SK-N-SH (cell line): ENCODE results near the gene HES6. TPM values are rescaled to one million over a fixed set of nuclear protein-coding genes. Genes with fewer than 3 reads are reported as not detected.

Experiments
- CTCF ChIA-PET: fragments of 300-600, 350-600 bp; formaldehyde crosslinking; extraction: SDS; loops from one replicate; lab custom pipeline; 2021; lab: Yijun Ruan, JAX
- POLR2A ChIA-PET: fragments of 350-600 bp; sonication (Branson Sonifier 250); formaldehyde crosslinking; extraction: SDS; loops from one replicate; lab custom pipeline; 2020; ENCODE audit warnings: antibody characterized with exemption, inconsistent platforms; lab: Yijun Ruan, JAX
- DNase-seq: peaks from one replicate; pipeline ENCODE4 v3.0.0; 2012
- H2AFZ ChIP-seq: fragments of 200-600 bp; sonication (generic); 2 replicates; pipeline ENCODE4 v1.8.1; 2016; ENCODE audit warnings: antibody characterized with exemption, mild to moderate bottlenecking, low read depth
- H3F3A ChIP-seq: fragments of 200-600 bp; sonication (generic); replicated peaks from 2 replicates; pipeline ENCODE3; 2016; ENCODE audit warnings: antibody characterized with exemption, mild to moderate bottlenecking; ENCODE audit not compliant: insufficient read depth
- H3K27ac ChIP-seq, 2 experiments: fragments of 200-500 bp in 1 of 2; fragments of 200-600 bp in 1 of 2; sonication (Bioruptor generic) in 1 of 2; sonication (generic), shearing (Covaris generic) in 1 of 2; 2 replicates each; pipeline versions ENCODE4 v1.5.1 to v1.6.1; 2014 to 2016; ENCODE audit warnings: low read depth in 2 of 2, inconsistent platforms in 1 of 2, low read length in 1 of 2, mild to moderate bottlenecking in 1 of 2, mixed read lengths in 1 of 2
- H3K27me3 ChIP-seq: fragments of 200-600 bp; sonication (generic), shearing (Covaris generic); 2 replicates; pipeline ENCODE4 v1.6.1; 2016; ENCODE audit warnings: mixed run types; ENCODE audit not compliant: insufficient read depth
- H3K36me3 ChIP-seq, 2 experiments: fragments of 200-500 bp in 1 of 2; fragments of 200-600 bp in 1 of 2; sonication (Bioruptor generic) in 1 of 2; sonication (generic) in 1 of 2; replicated peaks in 1 of 2; 2 replicates each; pipeline versions ENCODE3 to v1.5.1; 2014 to 2016; ENCODE audit warnings: low read length in 1 of 2, mild to moderate bottlenecking in 1 of 2; ENCODE audit not compliant: insufficient read depth in 2 of 2, control insufficient read depth in 1 of 2
- H3K4me1 ChIP-seq, 2 experiments: fragments of 200-500 bp in 1 of 2; fragments of 200-600 bp in 1 of 2; sonication (Bioruptor generic) in 1 of 2; sonication (generic), shearing (Covaris generic) in 1 of 2; 2 replicates each; pipeline versions ENCODE4 v1.5.1 to v1.6.1; 2014 to 2016; ENCODE audit warnings: low read depth in 1 of 2, low read length in 1 of 2, mixed run types in 1 of 2; ENCODE audit not compliant: insufficient read depth in 2 of 2, control insufficient read depth in 1 of 2
- H3K4me2 ChIP-seq: fragments of 200-600 bp; sonication (generic), shearing (Covaris generic); 2 replicates; pipeline ENCODE4 v1.6.1; 2017; ENCODE audit warnings: mixed run types
- H3K4me3 ChIP-seq, 2 experiments: fragments of 200-500 bp in 1 of 2; fragments of 200-600 bp in 1 of 2; sonication (Bioruptor generic) in 1 of 2; sonication (generic), shearing (Covaris generic) in 1 of 2; 2 replicates each; pipeline versions ENCODE4 v1.5.1 to v1.8.1; 2014 to 2016; ENCODE audit warnings: low read depth in 2 of 2, inconsistent platforms in 1 of 2, low read length in 1 of 2, mild to moderate bottlenecking in 1 of 2, mixed read lengths in 1 of 2, moderate library complexity in 1 of 2
- H3K79me2 ChIP-seq: fragments of 200-600 bp; sonication (generic); 2 replicates; pipeline ENCODE4 v1.8.1; 2017; ENCODE audit warnings: mild to moderate bottlenecking; ENCODE audit not compliant: insufficient read depth
- H3K9ac ChIP-seq: fragments of 200-600 bp; sonication (generic); 2 replicates; pipeline ENCODE4 v1.6.1; 2017; ENCODE audit warnings: mixed run types
- H3K9me2 ChIP-seq: fragments of 200-600 bp; sonication (generic); 2 replicates; pipeline ENCODE4 v1.6.1; 2017; ENCODE audit warnings: mixed run types
- H3K9me3 ChIP-seq: fragments of 200-600 bp; sonication (generic); 2 replicates; pipeline ENCODE4 v1.6.1; 2017; ENCODE audit warnings: mixed run types, mild to moderate bottlenecking, moderate library complexity
- H4K20me1 ChIP-seq: fragments of 200-600 bp; sonication (generic); 2 replicates; pipeline ENCODE4 v1.6.1; 2017; ENCODE audit warnings: mild to moderate bottlenecking, mixed run types; ENCODE audit not compliant: insufficient read depth
- CTCF ChIP-seq: fragments of 200-600 bp; sonication (generic); IDR thresholded peaks from 2 replicates; pipeline ENCODE4 v1.6.1; 2017; ENCODE audit warnings: antibody characterized with exemption, mild to moderate bottlenecking, moderate library complexity
- EZH2phosphoT487 ChIP-seq: fragments of 200-600 bp; sonication (generic); IDR thresholded peaks from 2 replicates; pipeline ENCODE4 v1.6.1; 2017; ENCODE audit warnings: low read depth, mixed run types, mild to moderate bottlenecking, antibody characterized with exemption, moderate library complexity, borderline replicate concordance
- FOSL2 ChIP-seq: IDR thresholded peaks from 2 replicates; pipeline ENCODE4 v1.4.0; 2012; ENCODE audit warnings: low read depth, mild to moderate bottlenecking, moderate library complexity, borderline replicate concordance
- FOXJ3 ChIP-seq: sonication (generic); formaldehyde crosslinking; IDR thresholded peaks from 2 replicates; pipeline ENCODE4 v1.5.1; 2020; ENCODE audit warnings: mild to moderate bottlenecking, missing genetic modification reagents
- IRF3 ChIP-seq: fragments of 150-350 bp; IDR thresholded peaks from 2 replicates; pipeline ENCODE4 v1.6.1; 2016; ENCODE audit warnings: mild to moderate bottlenecking, low read depth, low read length
- MEF2A ChIP-seq: IDR thresholded peaks from 2 replicates; pipeline ENCODE4 v1.4.0; 2012; ENCODE audit warnings: low read depth, borderline replicate concordance
- MXI1 ChIP-seq: IDR thresholded peaks from 2 replicates; pipeline ENCODE4 v1.6.1; 2012; ENCODE audit warnings: mild to moderate bottlenecking, low read depth, low read length, improper control_type of control experiment
- NFIC ChIP-seq: IDR thresholded peaks from 2 replicates; pipeline ENCODE4 v1.4.0; 2012; ENCODE audit warnings: borderline replicate concordance
- NRF1 ChIP-seq: IDR thresholded peaks from 2 replicates; pipeline ENCODE4 v1.6.1; 2012; ENCODE audit warnings: low read depth, mild to moderate bottlenecking, low read length
- PBX3 ChIP-seq: IDR thresholded peaks from 2 replicates; pipeline ENCODE4; 2012
- RAD21 ChIP-seq: IDR thresholded peaks from 2 replicates; pipeline ENCODE4 v1.6.1; 2012; ENCODE audit warnings: mild to moderate bottlenecking, low read length
- RFX5 ChIP-seq: IDR thresholded peaks from 2 replicates; pipeline ENCODE4 v1.6.1; 2012; ENCODE audit warnings: mild to moderate bottlenecking, improper control_type of control experiment, low read length
- SMC3 ChIP-seq: IDR thresholded peaks from 2 replicates; pipeline ENCODE4 v1.6.1; 2012; ENCODE audit warnings: low read depth, low read length, improper control_type of control experiment
- TCF12 ChIP-seq: IDR thresholded peaks from 2 replicates; pipeline ENCODE4 v1.4.0; 2012
- YY1 ChIP-seq: IDR thresholded peaks from 2 replicates; pipeline ENCODE4 v1.4.0; 2012; ENCODE audit warnings: low read depth, mild to moderate bottlenecking
- ZBTB33 ChIP-seq: IDR thresholded peaks from 2 replicates; pipeline ENCODE4 v1.4.0; 2012; ENCODE audit warnings: low read depth, borderline replicate concordance
- WGBS: methylation state at CpG from one replicate; pipeline ENCODE4 v1.1.6; 2017; ENCODE audit warnings: low lambda C conversion rate; 5-methylcytosine and 5-hydroxymethylcytosine counted together
- polyA plus RNA-seq, 3 experiments: library from polyadenylated mRNA; depleted of rRNA; stranded (reverse); fragments of >200 nt; gene quantifications; 2 replicates each; pipeline ENCODE4 v1.2.3, GENCODE V29; 2012
- TF ChIP-seq, protein P1 (sequence below): fragments of 150-350 bp; IDR thresholded peaks from 2 replicates; pipeline ENCODE4 v1.6.1; 2017; ENCODE audit warnings: antibody characterized with exemption, low read length, low read depth, borderline replicate concordance

The HES6 gene
- polyA plus RNA-seq, 1 of the 3 experiments (the other 2 are of a cell fraction) = 3.6 TPM

- H2AFZ ChIP-seq = no peak overlapping the region
- WGBS = 61% methylated on average over 12 of the region's 12 CpGs
- H3K4me1 ChIP-seq = peaks cover 0 to 7% of the 10 kb centered on the region in 2 experiments; a peak in 1 of 4 replicates
- no peaks in the 10 kb centered on the region for H3K79me2 ChIP-seq
- ChIA-PET CTCF (no interaction called here), POLR2A (interaction anchor here (0.6 kb wide), 1 partner anchor 12 kb away, joined by 4 read pairs; no protein-coding TSS in a partner anchor)
- H3K27me3 ChIP-seq = no peaks in the 10 kb centered on the region
- no peaks in the 10 kb centered on the region for H4K20me1 ChIP-seq
- no peak overlapping the region for H3K9ac ChIP-seq
- no peak overlapping the region for H3K4me2 ChIP-seq
- H3F3A ChIP-seq = no peaks in the 10 kb centered on the region
- H3K9me2 ChIP-seq = no peaks in the 10 kb centered on the region
- DNase-seq = no peak
- H3K27ac ChIP-seq = no peak overlapping the region
- no peak overlapping the region for H3K4me3 ChIP-seq
- no peaks in the 10 kb centered on the region for H3K9me3 ChIP-seq
- TF ChIP-seq NRF1 (no peak), TCF12 (no peak), IRF3 (no peak), ZBTB33 (no peak), FOXJ3 (CRISPR knock-in tag) (no peak), MEF2A (no peak), PBX3 (no peak), YY1 (no peak), FOSL2 (no peak), EZH2phosphoT487 (no peak), NFIC (no peak)
- TF ChIP-seq, protein P1, sequence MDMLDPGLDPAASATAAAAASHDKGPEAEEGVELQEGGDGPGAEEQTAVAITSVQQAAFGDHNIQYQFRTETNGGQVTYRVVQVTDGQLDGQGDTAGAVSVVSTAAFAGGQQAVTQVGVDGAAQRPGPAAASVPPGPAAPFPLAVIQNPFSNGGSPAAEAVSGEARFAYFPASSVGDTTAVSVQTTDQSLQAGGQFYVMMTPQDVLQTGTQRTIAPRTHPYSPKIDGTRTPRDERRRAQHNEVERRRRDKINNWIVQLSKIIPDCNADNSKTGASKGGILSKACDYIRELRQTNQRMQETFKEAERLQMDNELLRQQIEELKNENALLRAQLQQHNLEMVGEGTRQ = no peak
- H3K36me3 ChIP-seq = no peaks in the 10 kb centered on the region
Observed at GRCh38 chr2:238233625-238234024, 6.2 kb downstream of the HES6 start.

DNA sequence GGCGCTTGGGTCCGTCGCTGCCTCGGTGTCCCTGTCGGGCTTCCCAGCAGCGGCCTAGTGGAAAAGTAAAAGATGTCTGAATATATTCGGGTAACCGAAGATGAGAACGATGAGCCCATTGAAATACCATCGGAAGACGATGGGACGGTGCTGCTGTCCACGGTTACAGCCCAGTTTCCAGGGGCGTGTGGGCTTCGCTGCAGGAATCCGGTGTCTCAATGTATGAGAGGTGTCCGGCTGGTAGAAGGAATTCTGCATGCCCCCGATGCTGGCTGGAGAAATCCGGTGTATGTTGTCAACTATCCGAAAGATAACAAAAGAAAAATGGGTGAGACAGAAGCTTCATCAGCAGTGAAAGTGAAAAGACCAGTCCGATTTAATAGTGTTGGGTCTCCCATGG lies 8.0 kb downstream of the HES6 start:
- ChIA-PET POLR2A (no interaction called here), CTCF (no interaction called here)
- Histone ChIP-seq H3K9me2 (no peaks in the 10 kb centered on the region), H3K9me3 (no peaks in the 10 kb centered on the region), H4K20me1 (no peaks in the 10 kb centered on the region), H3K79me2 (no peaks in the 10 kb centered on the region), H3K27ac (no peak overlapping the region), H3K9ac (no peak overlapping the region), H3K36me3 (no peaks in the 10 kb centered on the region), H2AFZ (no peak overlapping the region), H3K4me2 (no peak overlapping the region), H3F3A (no peaks in the 10 kb centered on the region), H3K4me1 (no peaks in the 10 kb centered on the region; a peak in 1 of 4 replicates), H3K27me3 (no peaks in the 10 kb centered on the region; the same call in 1 of the 2 replicates), H3K4me3 (no peak overlapping the region)
- WGBS = 93% methylated on average over 21 of the region's 21 CpGs
- no peak for DNase-seq
- TF ChIP-seq CTCF = no peak
- no peak for TF ChIP-seq IRF3
- no peak for TF ChIP-seq PBX3
- TF ChIP-seq RFX5 = no peak
- TF ChIP-seq SMC3 = no peak
- TF ChIP-seq RAD21 = no peak
- no peak for TF ChIP-seq MXI1
